IMR-90 (cell line): ENCODE measurements around the gene TTC19. TPM values are rescaled to one million over a fixed set of nuclear protein-coding genes. Genes with fewer than 3 reads are reported as not detected.

Source experiments
- ATAC-seq: fragments of 200-7000 bp; cut with Tn5 transposase; 2 replicates; pipeline ENCODE4 v1.9.1; 2020; ENCODE audit warnings: low read depth, mild to moderate bottlenecking, moderate library complexity
- BruUV-seq: library from RNA; stranded (reverse); fragments of 400-500 nt; replicated peaks from 2 replicates; lab custom pipeline; 2021; lab: Mats Ljungman, UMichigan
- CTCF ChIA-PET: fragments of 300-600 bp; formaldehyde crosslinking; extraction: SDS; loops from one replicate; lab custom pipeline; 2021; ENCODE audit warnings: antibody characterized with exemption; lab: Yijun Ruan, JAX
- POLR2A ChIA-PET: fragments of 300-600 bp; sonication (Branson Sonifier 250); formaldehyde crosslinking; loops from one replicate; lab custom pipeline; 2022; ENCODE audit warnings: antibody characterized with exemption; ENCODE audit not compliant: unreplicated experiment; lab: Charles Lee
- DNase-seq: peaks from one replicate; pipeline ENCODE4 v3.0.0; 2013
- H2AFZ ChIP-seq: replicated peaks from 2 replicates; pipeline ENCODE3; 2013; ENCODE audit warnings: low read length, mild to moderate bottlenecking; ENCODE audit not compliant: poor library complexity
- H2AK5ac ChIP-seq: 2 replicates; pipeline ENCODE4 v1.6.1; 2013; ENCODE audit warnings: low read depth, low read length, inconsistent platforms
- H2AK9ac ChIP-seq: replicated peaks from 2 replicates; pipeline ENCODE3; 2013; ENCODE audit warnings: mild to moderate bottlenecking, low read depth, low read length, moderate library complexity; ENCODE audit not compliant: poor library complexity
- H2BK120ac ChIP-seq: 2 replicates; pipeline ENCODE4 v1.6.1; 2013; ENCODE audit warnings: low read depth, low read length, inconsistent platforms
- H2BK15ac ChIP-seq: 3 replicates; pipeline ENCODE4 v1.6.1; 2013; ENCODE audit warnings: low read depth, low read length, inconsistent platforms
- H2BK20ac ChIP-seq: 2 replicates; pipeline ENCODE4 v1.6.1; 2013; ENCODE audit warnings: low read depth, mild to moderate bottlenecking, inconsistent platforms, low read length, moderate library complexity
- H2BK5ac ChIP-seq: 2 replicates; pipeline ENCODE4 v1.6.1; 2013; ENCODE audit warnings: mild to moderate bottlenecking, low read depth, low read length, inconsistent platforms; ENCODE audit not compliant: poor library complexity, severe bottlenecking
- H3K14ac ChIP-seq: replicated peaks from 2 replicates; pipeline ENCODE4 v1.6.1; 2013; ENCODE audit warnings: low read depth, low read length, inconsistent platforms
- H3K18ac ChIP-seq: 2 replicates; pipeline ENCODE4 v1.6.1; 2013; ENCODE audit warnings: low read depth, low read length, control low read depth
- H3K23ac ChIP-seq: 2 replicates; pipeline ENCODE4 v1.6.1; 2013; ENCODE audit warnings: low read depth, low read length, inconsistent platforms
- H3K27ac ChIP-seq: 2 replicates; pipeline ENCODE4 v1.5.1; 2013; ENCODE audit warnings: mild to moderate bottlenecking, control low read depth, low read length; ENCODE audit not compliant: insufficient read depth
- H3K27me3 ChIP-seq: 2 replicates; pipeline ENCODE4 v1.6.1; 2013; ENCODE audit warnings: low read length; ENCODE audit not compliant: control insufficient read depth, insufficient read depth
- H3K36me3 ChIP-seq: 2 replicates; pipeline ENCODE4 v1.6.1; 2013; ENCODE audit warnings: low read length, mixed read lengths; ENCODE audit not compliant: control insufficient read depth, insufficient read depth
- H3K4ac ChIP-seq: 2 replicates; pipeline ENCODE4 v1.6.1; 2013; ENCODE audit warnings: low read depth, low read length, inconsistent platforms
- H3K4me1 ChIP-seq: 2 replicates; pipeline ENCODE4 v1.6.1; 2013; ENCODE audit warnings: low read length, mixed read lengths; ENCODE audit not compliant: control insufficient read depth, insufficient read depth
- H3K4me2 ChIP-seq: 2 replicates; pipeline ENCODE4 v1.6.1; 2013; ENCODE audit warnings: low read depth, mild to moderate bottlenecking, control low read depth, low read length, moderate library complexity
- H3K4me3 ChIP-seq: 2 replicates; pipeline ENCODE4 v1.5.1; 2013; ENCODE audit warnings: low read depth, mild to moderate bottlenecking, control low read depth, low read length, moderate library complexity; ENCODE audit not compliant: insufficient read depth
- H3K56ac ChIP-seq: 2 replicates; pipeline ENCODE4 v1.6.1; 2013; ENCODE audit warnings: low read length, inconsistent platforms; ENCODE audit not compliant: insufficient read depth; ENCODE audit errors: extremely low read depth
- H3K79me1 ChIP-seq, 2 experiments: 2 replicates each; pipeline ENCODE4 v1.6.1; 2013; ENCODE audit warnings: low read length in 2 of 2, inconsistent platforms in 1 of 2, low read depth in 1 of 2
- H3K9ac ChIP-seq: 2 replicates; pipeline ENCODE4 v1.6.1; 2013; ENCODE audit warnings: low read depth, low read length, control low read depth
- H3K9me1 ChIP-seq: 2 replicates; pipeline ENCODE4 v1.6.1; 2013; ENCODE audit warnings: low read length, inconsistent platforms; ENCODE audit not compliant: insufficient read depth
- H3K9me3 ChIP-seq: 2 replicates; pipeline ENCODE4 v1.6.1; 2013; ENCODE audit warnings: low read length; ENCODE audit not compliant: control insufficient read depth, insufficient read depth
- H4K20me1 ChIP-seq: 2 replicates; pipeline ENCODE4 v1.6.1; 2013; ENCODE audit warnings: low read length, inconsistent platforms; ENCODE audit not compliant: insufficient read depth
- H4K5ac ChIP-seq: 2 replicates; pipeline ENCODE4 v1.6.1; 2013; ENCODE audit warnings: mild to moderate bottlenecking, low read depth, low read length, control low read depth
- H4K8ac ChIP-seq, 2 experiments: 2 replicates each; pipeline ENCODE4 v1.6.1; 2013; ENCODE audit warnings: low read depth in 2 of 2, low read length in 2 of 2, control low read depth in 1 of 2, inconsistent platforms in 1 of 2
- H4K91ac ChIP-seq: 2 replicates; pipeline ENCODE4 v1.6.1; 2013; ENCODE audit warnings: low read depth, low read length, inconsistent platforms; ENCODE audit not compliant: insufficient read depth
- BHLHE40 ChIP-seq: fragments of 150-350 bp; IDR thresholded peaks from 2 replicates; pipeline ENCODE4 v1.6.1; 2016; ENCODE audit warnings: mild to moderate bottlenecking, low read depth, low read length
- CEBPB ChIP-seq: IDR thresholded peaks from 2 replicates; pipeline ENCODE4 v1.6.1; 2012; ENCODE audit warnings: low read depth, low read length, improper control_type of control experiment
- CHD1 ChIP-seq: IDR thresholded peaks from 2 replicates; pipeline ENCODE4 v1.6.1; 2012; ENCODE audit warnings: low read depth, low read length, improper control_type of control experiment
- FOS ChIP-seq: fragments of 150-350 bp; IDR thresholded peaks from 2 replicates; pipeline ENCODE4 v1.6.1; 2016; ENCODE audit warnings: low read depth, low read length
- MAFK ChIP-seq: IDR thresholded peaks from 2 replicates; pipeline ENCODE4 v1.6.1; 2012; ENCODE audit warnings: low read depth, low read length, improper control_type of control experiment
- MAZ ChIP-seq: IDR thresholded peaks from 2 replicates; pipeline ENCODE4 v1.6.1; 2012; ENCODE audit warnings: low read depth, mild to moderate bottlenecking, low read length, improper control_type of control experiment, moderate library complexity, borderline replicate concordance
- NFE2L2 ChIP-seq: fragments of 150-350 bp; IDR thresholded peaks from 2 replicates; pipeline ENCODE4 v1.6.1; 2016; ENCODE audit warnings: low read depth, mild to moderate bottlenecking, low read length
- POLR2A ChIP-seq: IDR thresholded peaks from 2 replicates; pipeline ENCODE4 v1.6.1; 2012; ENCODE audit warnings: mild to moderate bottlenecking, low read depth, low read length
- RAD21 ChIP-seq: IDR thresholded peaks from 2 replicates; pipeline ENCODE4 v1.6.1; 2012; ENCODE audit warnings: low read length, improper control_type of control experiment
- RFX5 ChIP-seq: IDR thresholded peaks from 2 replicates; pipeline ENCODE4 v1.8.0; 2012; ENCODE audit warnings: low read depth, mild to moderate bottlenecking, low read length, moderate library complexity
- SMC3 ChIP-seq: fragments of 150-350 bp; IDR thresholded peaks from 2 replicates; pipeline ENCODE4 v1.6.1; 2016; ENCODE audit warnings: low read depth, mild to moderate bottlenecking, antibody characterized with exemption, low read length, moderate library complexity
- dilution Hi-C: fragments of 300-500 bp; cut with HindIII; formaldehyde crosslinking; loops from one replicate; pipeline ENCODE4 v1.14.3; 2018; ENCODE audit warnings: low sequenced_read_pairs; ENCODE audit not compliant: unreplicated experiment
- in situ Hi-C: fragments of 300-500 bp; cut with MboI; formaldehyde crosslinking; loops from 3 replicates; pipeline ENCODE4 v1.14.3; 2019; ENCODE audit warnings: low sequenced_read_pairs, inconsistent platforms, mixed read lengths
- intact Hi-C: fragments of 100-400 bp; cut with micrococcal nuclease; formaldehyde crosslinking; loops from 2 replicates; pipeline ENCODE4 v1.10.0; 2022
- polyA plus RNA-seq, 3 experiments: library from polyadenylated mRNA; depleted of rRNA; stranded (reverse); fragments of >200 nt; gene quantifications; 2 replicates each; pipeline ENCODE4 v1.2.3, GENCODE V29; 2012; ENCODE audit warnings: low replicate concordance in 1 of 3
- total RNA-seq: library from RNA; depleted of rRNA; stranded (reverse); fragments of >200 nt; gene quantifications from 2 replicates; pipeline ENCODE4 v1.2.3, GENCODE V29; 2012
- TF ChIP-seq, protein P1 (sequence below): conservative IDR thresholded peaks from 2 replicates; pipeline ENCODE4 v1.5.1; 2012; ENCODE audit warnings: mild to moderate bottlenecking, low read depth, low read length, improper control_type of control experiment
- TF ChIP-seq, protein P2 (sequence below): fragments of 150-350 bp; IDR thresholded peaks from 2 replicates; pipeline ENCODE4 v1.6.1; 2017; ENCODE audit warnings: mild to moderate bottlenecking, antibody characterized with exemption, low read length, low read depth
- TF ChIP-seq, protein P3 (sequence below): fragments of 150-350 bp; IDR thresholded peaks from 2 replicates; pipeline ENCODE4 v1.6.1; 2016; ENCODE audit warnings: low read depth, mild to moderate bottlenecking, low read length, moderate library complexity, borderline replicate concordance

Gene TTC19
- total and polyA plus RNA-seq, 2 of the 4 experiments (the other 2 are of a cell fraction) = 8.3 to 12.9 TPM

DNA sequence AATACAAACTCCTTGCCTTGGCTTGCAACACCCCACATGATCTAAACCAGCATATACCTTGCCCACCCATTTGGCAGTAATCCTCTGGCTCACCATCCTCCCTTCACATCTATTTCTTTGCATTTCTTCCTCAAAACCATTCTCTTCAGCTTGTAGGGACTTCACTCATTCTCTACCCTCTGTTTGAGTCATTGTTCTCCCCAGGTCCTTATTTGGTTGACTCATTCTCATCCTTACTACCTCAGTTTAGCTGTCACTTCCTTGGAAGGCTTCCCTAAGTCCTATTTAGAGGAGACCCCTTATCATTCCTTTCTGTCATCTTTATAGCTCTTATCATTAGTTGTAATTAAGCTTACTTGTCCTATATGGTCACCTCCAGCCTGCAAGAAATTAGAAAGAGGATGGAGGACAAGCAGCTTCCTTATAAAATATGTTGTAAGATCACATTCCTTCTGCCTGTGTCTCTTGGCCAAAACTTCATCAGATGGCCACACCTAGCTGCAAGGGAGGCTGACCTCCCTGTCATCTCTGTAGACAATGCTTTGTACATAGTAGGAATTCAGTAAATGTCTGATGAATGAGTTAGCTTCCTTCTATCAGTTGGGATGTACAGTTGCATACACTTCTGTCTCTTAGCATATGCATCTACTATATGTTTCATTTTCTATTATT lies 1.7 kb downstream of the TTC19 start:
- Histone ChIP-seq H3K4me3 (peak overlapping the region; percentile 72; the same call in 1 of the 2 replicates), H3K9me1 (peaks cover 7% of the 10 kb centered on the region), H3K4me2 (peak overlapping the region; percentile 99; the same call in 1 of the 2 replicates), H3K9me3 (no peaks in the 10 kb centered on the region), H2AK5ac (no peak overlapping the region), H2BK120ac (no peak overlapping the region), H2BK5ac (no peak overlapping the region), H3K14ac (no peak overlapping the region; the same call in 1 of the 2 replicates), H4K5ac (no peak overlapping the region), H3K4me1 (peaks cover 6% of the 10 kb centered on the region; the same call in 1 of the 2 replicates), H3K27me3 (no peaks in the 10 kb centered on the region), H2BK20ac (no peak overlapping the region), H2BK15ac (no peak overlapping the region), H3K23ac (peak overlapping the region; percentile 48), H3K27ac (no peak overlapping the region), H4K8ac (no peak overlapping the region), H3K56ac (no peak overlapping the region), H3K18ac (no peak overlapping the region), H4K91ac (no peak overlapping the region), H3K9ac (no peak overlapping the region), H2AK9ac (no peak overlapping the region), H3K36me3 (peaks cover 31% of the 10 kb centered on the region), H3K79me1 (peaks cover 32 to 54% of the 10 kb centered on the region in 2 experiments), H3K4ac (no peak overlapping the region), H4K20me1 (peaks cover 5% of the 10 kb centered on the region; the same call in 1 of the 2 replicates), H2AFZ (no peak overlapping the region)
- in situ Hi-C loops (no loop called here), dilution Hi-C loops (no loop called here), intact Hi-C loops (no loop called here)
- no peak for DNase-seq
- no TSS peak for BruUV-seq
- CTCF ChIA-PET = interaction anchor here (0.6 kb wide), 1 partner anchor 144 kb away, joined by 3 read pairs; no protein-coding TSS in a partner anchor
- POLR2A ChIA-PET = no interaction called here
- no peak for ATAC-seq
- TF ChIP-seq, protein P1, sequence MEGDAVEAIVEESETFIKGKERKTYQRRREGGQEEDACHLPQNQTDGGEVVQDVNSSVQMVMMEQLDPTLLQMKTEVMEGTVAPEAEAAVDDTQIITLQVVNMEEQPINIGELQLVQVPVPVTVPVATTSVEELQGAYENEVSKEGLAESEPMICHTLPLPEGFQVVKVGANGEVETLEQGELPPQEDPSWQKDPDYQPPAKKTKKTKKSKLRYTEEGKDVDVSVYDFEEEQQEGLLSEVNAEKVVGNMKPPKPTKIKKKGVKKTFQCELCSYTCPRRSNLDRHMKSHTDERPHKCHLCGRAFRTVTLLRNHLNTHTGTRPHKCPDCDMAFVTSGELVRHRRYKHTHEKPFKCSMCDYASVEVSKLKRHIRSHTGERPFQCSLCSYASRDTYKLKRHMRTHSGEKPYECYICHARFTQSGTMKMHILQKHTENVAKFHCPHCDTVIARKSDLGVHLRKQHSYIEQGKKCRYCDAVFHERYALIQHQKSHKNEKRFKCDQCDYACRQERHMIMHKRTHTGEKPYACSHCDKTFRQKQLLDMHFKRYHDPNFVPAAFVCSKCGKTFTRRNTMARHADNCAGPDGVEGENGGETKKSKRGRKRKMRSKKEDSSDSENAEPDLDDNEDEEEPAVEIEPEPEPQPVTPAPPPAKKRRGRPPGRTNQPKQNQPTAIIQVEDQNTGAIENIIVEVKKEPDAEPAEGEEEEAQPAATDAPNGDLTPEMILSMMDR = no peak
- no peak for TF ChIP-seq NFE2L2
- no peak for TF ChIP-seq POLR2A
- TF ChIP-seq CEBPB = no peak
- TF ChIP-seq BHLHE40 = no peak
- TF ChIP-seq RAD21 = no peak
- no peak for TF ChIP-seq RFX5
- TF ChIP-seq FOS = no peak
- TF ChIP-seq MAFK = no peak
- TF ChIP-seq, protein P2, sequence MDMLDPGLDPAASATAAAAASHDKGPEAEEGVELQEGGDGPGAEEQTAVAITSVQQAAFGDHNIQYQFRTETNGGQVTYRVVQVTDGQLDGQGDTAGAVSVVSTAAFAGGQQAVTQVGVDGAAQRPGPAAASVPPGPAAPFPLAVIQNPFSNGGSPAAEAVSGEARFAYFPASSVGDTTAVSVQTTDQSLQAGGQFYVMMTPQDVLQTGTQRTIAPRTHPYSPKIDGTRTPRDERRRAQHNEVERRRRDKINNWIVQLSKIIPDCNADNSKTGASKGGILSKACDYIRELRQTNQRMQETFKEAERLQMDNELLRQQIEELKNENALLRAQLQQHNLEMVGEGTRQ = no peak
- TF ChIP-seq MAZ = no peak
- TF ChIP-seq SMC3 = no peak
- TF ChIP-seq, protein P3, sequence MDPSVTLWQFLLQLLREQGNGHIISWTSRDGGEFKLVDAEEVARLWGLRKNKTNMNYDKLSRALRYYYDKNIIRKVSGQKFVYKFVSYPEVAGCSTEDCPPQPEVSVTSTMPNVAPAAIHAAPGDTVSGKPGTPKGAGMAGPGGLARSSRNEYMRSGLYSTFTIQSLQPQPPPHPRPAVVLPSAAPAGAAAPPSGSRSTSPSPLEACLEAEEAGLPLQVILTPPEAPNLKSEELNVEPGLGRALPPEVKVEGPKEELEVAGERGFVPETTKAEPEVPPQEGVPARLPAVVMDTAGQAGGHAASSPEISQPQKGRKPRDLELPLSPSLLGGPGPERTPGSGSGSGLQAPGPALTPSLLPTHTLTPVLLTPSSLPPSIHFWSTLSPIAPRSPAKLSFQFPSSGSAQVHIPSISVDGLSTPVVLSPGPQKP = no peak
- TF ChIP-seq CHD1 = no peak
